Measurements from ENCODE around the gene PLEKHM1. TPM values are rescaled to one million over a fixed set of nuclear protein-coding genes. Genes with fewer than 3 reads are reported as not detected.
"Not testable (repeated sequence)": the region's sequence is repeated elsewhere in the genome, so short reads cannot be mapped to it uniquely, and the experiment has no call there.

PLEKHM1 gene
- polyA plus RNA-seq, result 10 to 100 TPM in 2 of 3 donors, 1 to 10 TPM in 1; 7.9 to 34.3 (median 13.6) TPM

- H3K27me3 Mint-ChIP-seq (ENCODE audit: low read depth in 3 of 3); H3K36me3 Mint-ChIP-seq; H3K9me3 Mint-ChIP-seq: not testable (repeated sequence)
- H3K4me1 Mint-ChIP-seq, result peaks cover 29 to 30% of the 10 kb centered on the region in 2 donors
- peak within 1 kb of the TSS; percentile 90 to 97 (median 96) for H3K27ac Mint-ChIP-seq
- peak within 1 kb of the TSS; percentile 91 to 95 (median 93) for H3K4me3 Mint-ChIP-seq
- DNase-seq, result peak; percentile 86 to 88 (median 87)
Measured at GRCh38 chr17:45490615-45491433, at the start of gene PLEKHM1. PLEKHM1 (minus strand) TSS chr17:45490721; CDS start chr17:45482484, 8,237 bp downstream.

GRCh38 chr17:45538168-45538567 lies 47.6 kb upstream of the PLEKHM1 start:
- H3K4me1 Mint-ChIP-seq; H3K9me3 Mint-ChIP-seq; DNase-seq; H3K36me3 Mint-ChIP-seq; H3K27ac Mint-ChIP-seq; H3K4me3 Mint-ChIP-seq; H3K27me3 Mint-ChIP-seq (ENCODE audit: low read depth in 3 of 3): not testable (repeated sequence)

- not testable (repeated sequence) for H3K27ac Mint-ChIP-seq; DNase-seq; H3K4me1 Mint-ChIP-seq; H3K4me3 Mint-ChIP-seq; H3K27me3 Mint-ChIP-seq (ENCODE audit: low read depth in 3 of 3); H3K9me3 Mint-ChIP-seq
- H3K36me3 Mint-ChIP-seq, result peaks cover 0 to 20% (median 3%) of the 10 kb centered on the region in 3 donors
Measured at GRCh38 chr17:45506072-45506471, 15.6 kb upstream of the PLEKHM1 start.

DNA sequence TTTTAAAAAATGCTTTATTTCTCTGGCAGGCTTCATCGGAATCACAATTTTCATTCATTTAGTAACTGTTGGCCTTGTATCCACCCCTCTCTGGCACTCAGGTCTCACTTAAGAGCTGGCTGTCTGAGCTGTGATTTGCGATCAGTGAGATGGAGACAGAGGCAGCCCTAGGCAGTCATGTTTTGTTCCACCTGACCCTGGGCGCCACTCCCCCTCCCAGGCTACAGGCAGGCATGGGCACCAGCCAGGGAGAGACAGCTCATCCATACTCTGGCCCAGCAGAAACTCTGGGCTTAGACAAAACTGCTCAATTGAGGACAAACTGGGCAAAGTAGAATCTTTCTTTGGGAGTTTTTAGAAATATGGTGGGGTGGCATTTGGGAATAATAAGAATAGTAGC lies 14.7 kb upstream of the PLEKHM1 start:
- Mint-ChIP-seq H3K36me3 (peaks cover 0 to 20% (median 3%) of the 10 kb centered on the region in 3 donors), H3K27ac (peak overlapping the region in 2 of 6 donors; percentile 23 to 28)
- H3K9me3 Mint-ChIP-seq; H3K4me3 Mint-ChIP-seq; H3K4me1 Mint-ChIP-seq; DNase-seq; H3K27me3 Mint-ChIP-seq (ENCODE audit: low read depth in 3 of 3): not testable (repeated sequence)

GRCh38 chr17:45501092-45501707 lies 10.7 kb upstream of the PLEKHM1 start:
- H3K36me3 Mint-ChIP-seq; H3K27ac Mint-ChIP-seq; H3K4me3 Mint-ChIP-seq; H3K27me3 Mint-ChIP-seq (ENCODE audit: low read depth in 3 of 3); DNase-seq; H3K4me1 Mint-ChIP-seq; H3K9me3 Mint-ChIP-seq: not testable (repeated sequence)

DNA sequence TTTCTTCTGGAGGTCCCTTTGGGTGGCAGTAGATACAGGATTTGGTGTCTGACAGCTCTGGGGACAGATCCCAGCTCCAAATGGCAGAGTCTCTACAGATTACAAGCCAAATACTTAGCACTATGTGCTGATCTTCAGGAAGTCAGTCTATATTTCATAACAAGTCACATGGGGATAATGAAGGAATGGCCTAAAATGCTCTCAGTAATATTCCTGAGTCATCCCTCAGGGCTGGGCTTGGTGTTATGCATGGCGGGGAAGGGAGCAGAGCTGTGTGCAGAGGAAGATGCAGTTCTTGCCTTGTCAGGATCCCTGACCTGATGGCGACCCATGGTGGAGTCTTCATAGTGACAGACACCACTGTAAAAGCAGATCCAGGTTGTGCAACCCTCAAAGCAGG lies 10.0 kb upstream of the PLEKHM1 start:
- not testable (repeated sequence) for H3K36me3 Mint-ChIP-seq; H3K9me3 Mint-ChIP-seq; H3K4me1 Mint-ChIP-seq; H3K4me3 Mint-ChIP-seq; DNase-seq; H3K27ac Mint-ChIP-seq; H3K27me3 Mint-ChIP-seq (ENCODE audit: low read depth in 3 of 3)

DNA sequence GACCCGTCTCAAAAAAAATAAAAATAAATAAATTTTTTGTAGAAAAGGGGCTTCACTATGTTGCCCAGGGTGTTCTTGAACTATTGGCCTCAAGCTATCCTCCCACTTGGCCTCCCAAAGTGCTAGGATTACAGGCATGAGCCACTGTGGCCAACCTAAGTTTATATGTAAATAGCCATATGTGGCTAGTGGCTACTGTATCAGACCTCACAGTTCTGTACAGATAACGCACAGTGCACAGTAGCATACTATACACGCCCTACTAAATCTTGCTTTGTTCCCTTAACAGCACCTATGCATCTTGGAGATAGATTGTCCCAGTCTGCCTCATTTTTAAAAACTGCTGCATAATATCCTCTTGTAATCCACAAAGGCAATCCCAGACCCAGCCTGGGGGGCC lies 8.7 kb upstream of the PLEKHM1 start:
- H3K27me3 Mint-ChIP-seq (ENCODE audit: low read depth in 3 of 3); H3K27ac Mint-ChIP-seq; H3K36me3 Mint-ChIP-seq; DNase-seq; H3K4me3 Mint-ChIP-seq; H3K9me3 Mint-ChIP-seq; H3K4me1 Mint-ChIP-seq: not testable (repeated sequence)

DNA sequence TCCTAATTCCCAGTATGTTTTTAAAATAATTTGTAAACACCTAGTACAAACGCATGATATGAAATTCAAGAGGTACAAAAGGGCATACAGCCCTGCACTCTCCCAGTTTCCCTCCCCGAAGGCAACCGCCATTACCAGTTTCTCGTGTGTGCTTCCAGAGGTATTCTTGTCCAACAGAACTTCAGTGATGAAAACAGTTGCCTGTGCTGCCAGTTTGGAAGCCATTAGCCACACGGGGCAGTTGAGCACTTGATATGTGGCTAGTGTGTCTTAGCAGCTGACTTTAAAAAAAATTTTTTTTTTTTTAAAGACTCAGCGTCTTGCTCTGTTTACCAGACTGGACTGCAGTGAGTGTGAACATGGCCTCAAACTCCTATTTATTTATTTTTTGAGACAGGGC lies 7.9 kb upstream of the PLEKHM1 start:
- not testable (repeated sequence) for H3K4me3 Mint-ChIP-seq; H3K27ac Mint-ChIP-seq; H3K4me1 Mint-ChIP-seq; H3K36me3 Mint-ChIP-seq; H3K9me3 Mint-ChIP-seq; DNase-seq; H3K27me3 Mint-ChIP-seq (ENCODE audit: low read depth in 3 of 3)

DNA sequence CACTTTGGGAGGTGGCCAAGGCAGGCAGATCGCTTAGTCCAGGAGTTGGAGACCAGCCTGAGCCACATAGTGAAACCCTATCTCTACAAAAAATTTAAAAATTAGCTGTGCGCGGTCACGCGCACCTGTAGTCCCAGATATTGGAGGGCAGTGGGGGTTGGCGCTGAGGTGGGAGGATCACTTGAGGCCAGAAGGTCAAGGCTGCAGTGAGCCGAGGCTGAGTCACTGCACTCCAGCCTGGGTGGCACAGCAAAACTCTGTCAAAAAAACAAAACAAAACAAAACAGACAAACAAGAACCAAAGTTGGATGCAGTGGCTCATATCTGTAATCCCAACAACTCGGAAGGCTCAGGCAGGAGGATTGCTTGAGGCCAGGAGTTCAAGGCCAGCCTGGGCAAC lies 6.9 kb upstream of the PLEKHM1 start:
- not testable (repeated sequence) for H3K4me1 Mint-ChIP-seq; H3K4me3 Mint-ChIP-seq; H3K27ac Mint-ChIP-seq; DNase-seq; H3K9me3 Mint-ChIP-seq; H3K36me3 Mint-ChIP-seq; H3K27me3 Mint-ChIP-seq (ENCODE audit: low read depth in 3 of 3)

- not testable (repeated sequence) for H3K4me1 Mint-ChIP-seq; H3K9me3 Mint-ChIP-seq; H3K36me3 Mint-ChIP-seq; H3K27ac Mint-ChIP-seq; H3K4me3 Mint-ChIP-seq; DNase-seq; H3K27me3 Mint-ChIP-seq (ENCODE audit: low read depth in 3 of 3)
Measured at GRCh38 chr17:45496507-45496906, 6.0 kb upstream of the PLEKHM1 start.

GRCh38 chr17:45494556-45494955 lies 4.0 kb upstream of the PLEKHM1 start:
- Mint-ChIP-seq H3K4me3 (peak overlapping the region in 1 of 5 donors; percentile 33), H3K27ac (peak overlapping the region in 1 of 6 donors; percentile 53), H3K4me1 (peaks cover 8 to 10% of the 10 kb centered on the region in 2 donors)
- H3K27me3 Mint-ChIP-seq (ENCODE audit: low read depth in 3 of 3); H3K9me3 Mint-ChIP-seq; DNase-seq; H3K36me3 Mint-ChIP-seq: not testable (repeated sequence)

- not testable (repeated sequence) for H3K4me3 Mint-ChIP-seq
Measured at GRCh38 chr17:45492156-45492555, 1.6 kb upstream of the PLEKHM1 start.

DNA sequence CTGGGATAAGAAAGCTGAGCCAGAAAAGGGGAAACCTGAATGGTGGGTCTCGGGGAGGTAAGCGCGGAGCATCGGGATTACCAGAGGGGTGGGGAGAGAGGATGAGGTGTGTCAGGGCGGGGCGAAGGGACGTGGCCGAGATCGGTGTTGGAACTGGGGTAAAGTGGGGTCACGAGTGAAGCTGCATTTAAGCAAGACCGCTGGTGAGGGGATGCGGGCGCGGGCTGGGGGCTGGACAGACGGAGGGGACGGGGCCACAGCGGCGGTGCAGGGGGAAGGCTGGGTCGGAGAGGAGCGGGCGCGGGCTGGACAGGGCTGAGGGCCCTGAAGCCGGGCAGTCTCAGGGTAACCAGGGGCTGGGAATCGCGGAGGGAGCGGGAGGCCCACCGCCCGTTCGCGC lies 323 bp downstream of the PLEKHM1 start:
- DNase-seq; H3K27me3 Mint-ChIP-seq (ENCODE audit: low read depth in 3 of 3); H3K9me3 Mint-ChIP-seq; H3K36me3 Mint-ChIP-seq: not testable (repeated sequence)
- Mint-ChIP-seq H3K4me3 (peak overlapping the region; percentile 89 to 95 (median 93)), H3K27ac (peak overlapping the region; percentile 89 to 97 (median 93)), H3K4me1 (peaks cover 29 to 30% of the 10 kb centered on the region in 2 donors)

More at GRCh38 chr17:45492156-45492555, 1.6 kb upstream of the PLEKHM1 start:
- H3K36me3 Mint-ChIP-seq; H3K27me3 Mint-ChIP-seq (ENCODE audit: low read depth in 3 of 3); H3K9me3 Mint-ChIP-seq; DNase-seq: not testable (repeated sequence)
- peak overlapping the region in 1 of 6 donors; percentile 58 for H3K27ac Mint-ChIP-seq
- peaks cover 27 to 30% of the 10 kb centered on the region in 2 donors for H3K4me1 Mint-ChIP-seq

- DNase-seq; H3K27me3 Mint-ChIP-seq (ENCODE audit: low read depth in 3 of 3); H3K36me3 Mint-ChIP-seq; H3K9me3 Mint-ChIP-seq: not testable (repeated sequence)
- peaks cover 40 to 41% of the 10 kb centered on the region in 2 donors for H3K4me1 Mint-ChIP-seq
- H3K27ac Mint-ChIP-seq, result peak overlapping the region; percentile 49 to 87 (median 70)
- H3K4me3 Mint-ChIP-seq, result peak overlapping the region in 2 of 5 donors; percentile 38 to 48
Measured at GRCh38 chr17:45487704-45488103, 2.8 kb downstream of the PLEKHM1 start.
